Keratinocyte (primary cell): ENCODE results near the gene DPM2. TPM values are rescaled to one million over a fixed set of nuclear protein-coding genes. Genes with fewer than 3 reads are reported as not detected.

ENCODE experiments used
- DNase-seq: peaks from one replicate; pipeline ENCODE4 v3.0.0-alpha.2; 2011; ENCODE audit warnings: low read depth, missing footprints, low spot score
- FAIRE-seq: peaks from 2 replicates; lab custom pipeline; 2011; peaks lifted over from hg19 to GRCh38; lab: Jason Lieb, UNC
- H2AFZ ChIP-seq: 2 replicates; pipeline ENCODE4 v1.6.0; 2012; ENCODE audit warnings: low read length, control low read depth, inconsistent platforms; ENCODE audit not compliant: control insufficient read depth
- H3K27ac ChIP-seq: 2 replicates; pipeline ENCODE4 v1.5.1; 2011; ENCODE audit warnings: low read length; ENCODE audit not compliant: control insufficient read depth, insufficient read depth
- H3K27me3 ChIP-seq: 3 replicates; pipeline ENCODE4 v1.6.0; 2011; ENCODE audit warnings: low read length; ENCODE audit not compliant: control insufficient read depth, insufficient read depth; ENCODE audit errors: extremely low read depth
- H3K36me3 ChIP-seq, 2 experiments: 2 replicates in 1 of 2; 3 replicates in 1 of 2; pipeline ENCODE4 v1.5.1; 2011; ENCODE audit warnings: low read length in 2 of 2, mild to moderate bottlenecking in 1 of 2; ENCODE audit not compliant: control insufficient read depth in 2 of 2, insufficient read depth in 2 of 2; ENCODE audit errors: extremely low read depth in 1 of 2
- H3K4me1 ChIP-seq: 3 replicates; pipeline ENCODE4 v1.5.1; 2011; ENCODE audit warnings: low read length; ENCODE audit not compliant: control insufficient read depth, insufficient read depth; ENCODE audit errors: extremely low read depth
- H3K4me2 ChIP-seq: 3 replicates; pipeline ENCODE4 v1.6.0; 2011; ENCODE audit warnings: low read depth, low read length; ENCODE audit not compliant: control insufficient read depth, insufficient read depth; ENCODE audit errors: extremely low read depth
- H3K4me3 ChIP-seq, 3 experiments: fragments of 200-600 bp in 1 of 3; sonication (generic) in 1 of 3; 2 replicates in 2 of 3; 3 replicates in 1 of 3; pipeline ENCODE4 v1.5.1; 2011 to 2016; ENCODE audit warnings: low read length in 3 of 3, mild to moderate bottlenecking in 3 of 3, control low read depth in 2 of 3, inconsistent platforms in 1 of 3, low read depth in 1 of 3, mixed read lengths in 1 of 3, mixed run types in 1 of 3, moderate library complexity in 1 of 3; ENCODE audit not compliant: control insufficient read depth in 2 of 3, insufficient read depth in 2 of 3; ENCODE audit errors: extremely low read depth in 1 of 3
- H3K79me2 ChIP-seq: 2 replicates; pipeline ENCODE4 v1.6.0; 2012; ENCODE audit warnings: low read length; ENCODE audit not compliant: control insufficient read depth, insufficient read depth
- H3K9ac ChIP-seq: 3 replicates; pipeline ENCODE4 v1.6.0; 2011; ENCODE audit warnings: low read length; ENCODE audit not compliant: control insufficient read depth, insufficient read depth; ENCODE audit errors: extremely low read depth
- H3K9me1 ChIP-seq: 3 replicates; pipeline ENCODE4 v1.6.0; 2011; ENCODE audit warnings: low read length; ENCODE audit not compliant: control insufficient read depth, insufficient read depth; ENCODE audit errors: extremely low read depth
- H3K9me3 ChIP-seq: 2 replicates; pipeline ENCODE4 v1.5.1; 2012; ENCODE audit warnings: low read depth, low read length; ENCODE audit not compliant: control insufficient read depth
- H4K20me1 ChIP-seq: 3 replicates; pipeline ENCODE4 v1.6.0; 2011; ENCODE audit warnings: low read length; ENCODE audit not compliant: control insufficient read depth, insufficient read depth; ENCODE audit errors: extremely low read depth
- CTCF ChIP-seq, 3 experiments: IDR thresholded peaks in 1 of 3; conservative IDR thresholded peaks in 1 of 3; optimal IDR thresholded peaks in 1 of 3; 2 replicates in 2 of 3; 3 replicates in 1 of 3; pipeline versions ENCODE3 to v1.5.1; 2011; ENCODE audit warnings: low read length in 3 of 3, mild to moderate bottlenecking in 3 of 3, moderate library complexity in 2 of 3, control low read depth in 1 of 3, inconsistent platforms in 1 of 3; ENCODE audit not compliant: insufficient read depth in 2 of 3; ENCODE audit errors: extremely low read depth in 1 of 3
- EZH2 ChIP-seq: IDR thresholded peaks from one replicate; pipeline ENCODE4 v1.6.1; 2012; ENCODE audit warnings: inconsistent platforms, mild to moderate bottlenecking, low read length, moderate library complexity
- dilution Hi-C: fragments of 300-500 bp; cut with MboI; formaldehyde crosslinking; loops from one replicate; pipeline ENCODE4 v1.7.0; 2020; ENCODE audit warnings: low sequenced_read_pairs; ENCODE audit not compliant: extremely low pct_ligation_motif_present
- polyA plus RNA-seq, 5 experiments: library from polyadenylated mRNA; depleted of rRNA in 3 of 5; stranded (reverse) in 3 of 5; stranded (forward) in 1 of 5; unstranded in 1 of 5; fragments of >200 nt; gene quantifications; 1 replicate in 1 of 5; 2 replicates in 3 of 5; 3 replicates in 1 of 5; pipeline versions ENCODE4 v1.2.1 to v1.2.3, GENCODE V29; 2011 to 2012; ENCODE audit warnings: missing spikeins in 2 of 5, low read depth in 1 of 5, low replicate concordance in 1 of 5

Gene DPM2
- polyA plus RNA-seq, 1 donor (not counting 4 experiments of a cell fraction or from before 2014, with no cell fraction given), result 31.1 TPM

- TF ChIP-seq CTCF (optimal IDR thresholded peaks at IDR 0.05 in 1 of 3, IDR thresholded peaks at IDR 0.05 in 1 of 3, conservative IDR thresholded peaks at IDR 0.05 in 1 of 3; ENCODE audit: extremely low read depth in 1 of 3, insufficient read depth in 2 of 3, low read length in 3 of 3), result no peak
- TF ChIP-seq EZH2, result no peak
- H3K9me1 ChIP-seq, result no peaks in the 10 kb centered on the region
- H2AFZ ChIP-seq, result no peak overlapping the region
- no peaks in the 10 kb centered on the region for H3K9me3 ChIP-seq
- no peak for DNase-seq
- no peaks in the 10 kb centered on the region for H3K36me3 ChIP-seq
- no peaks in the 10 kb centered on the region for H3K79me2 ChIP-seq
- no peak for FAIRE-seq
- H3K4me2 ChIP-seq, result peak overlapping the region; percentile 55
- no peaks in the 10 kb centered on the region for H4K20me1 ChIP-seq
- no peak overlapping the region for H3K9ac ChIP-seq
- H3K4me3 ChIP-seq, result no peak overlapping the region
- H3K4me1 ChIP-seq, result peaks cover 30% of the 10 kb centered on the region
- H3K27ac ChIP-seq, result peak overlapping the region; percentile 78
- no peaks in the 10 kb centered on the region for H3K27me3 ChIP-seq
- dilution Hi-C loops, result no loop called here
Observed at GRCh38 chr9:127918183-127919107, 19.2 kb downstream of the DPM2 start.

- DNase-seq (no peak), FAIRE-seq (no peak)
- Histone ChIP-seq H4K20me1 (no peaks in the 10 kb centered on the region), H3K9ac (peak overlapping the region; percentile 50), H3K4me2 (peak overlapping the region; percentile 82), H3K9me1 (no peaks in the 10 kb centered on the region), H3K36me3 (no peaks in the 10 kb centered on the region), H3K4me1 (peaks cover 27% of the 10 kb centered on the region), H2AFZ (no peak overlapping the region), H3K4me3 (peak overlapping the region in 1 of 3 experiments; percentile 62), H3K9me3 (no peaks in the 10 kb centered on the region), H3K79me2 (no peaks in the 10 kb centered on the region), H3K27me3 (no peaks in the 10 kb centered on the region), H3K27ac (no peak overlapping the region)
- no peak for TF ChIP-seq EZH2
- no peak for TF ChIP-seq CTCF (optimal IDR thresholded peaks at IDR 0.05 in 1 of 3, IDR thresholded peaks at IDR 0.05 in 1 of 3, conservative IDR thresholded peaks at IDR 0.05 in 1 of 3; ENCODE audit: extremely low read depth in 1 of 3, insufficient read depth in 2 of 3, low read length in 3 of 3)
- dilution Hi-C loops, result no loop called here
Observed at GRCh38 chr9:127917603-127918002, 20.1 kb downstream of the DPM2 start.
